HepG2 (cell line): ENCODE data around the gene MPST. TPM values are rescaled to one million over a fixed set of nuclear protein-coding genes. Genes with fewer than 3 reads are reported as not detected.

ENCODE experiments used
- AHR ChIP-seq: IDR thresholded peaks from 2 replicates; pipeline ENCODE4 v1.6.1; 2018; ENCODE audit warnings: missing genetic modification reagents, missing compliant biosample characterization
- ELF1 ChIP-seq: sonication (generic); formaldehyde crosslinking; IDR thresholded peaks from 2 replicates; pipeline ENCODE4 v1.4.0; 2020; ENCODE audit warnings: missing genetic modification reagents
- ETS1 ChIP-seq: sonication (generic); formaldehyde crosslinking; IDR thresholded peaks from 2 replicates; pipeline ENCODE4 v1.4.0; 2020; ENCODE audit warnings: missing genetic modification reagents
- FOXM1 ChIP-seq: sonication (generic); formaldehyde crosslinking; IDR thresholded peaks from 2 replicates; pipeline ENCODE4 v1.5.0; 2020; ENCODE audit warnings: missing genetic modification reagents
- HMGXB3 ChIP-seq: sonication (generic); formaldehyde crosslinking; IDR thresholded peaks from 2 replicates; pipeline ENCODE4 v1.4.0; 2020; ENCODE audit warnings: missing genetic modification reagents, borderline replicate concordance
- HNF4G ChIP-seq, 2 experiments: sonication (generic) in 1 of 2; formaldehyde crosslinking in 1 of 2; IDR thresholded peaks; 2 replicates each; pipeline versions ENCODE4 v1.4.0 to v1.6.1; 2011 to 2020; ENCODE audit warnings: borderline replicate concordance in 2 of 2, low read depth in 2 of 2, mild to moderate bottlenecking in 2 of 2, low read length in 1 of 2, missing genetic modification reagents in 1 of 2, moderate library complexity in 1 of 2
- HOXA5 ChIP-seq: sonication (generic); formaldehyde crosslinking; IDR thresholded peaks from 2 replicates; pipeline ENCODE4 v1.4.0; 2020; ENCODE audit warnings: missing genetic modification reagents
- KDM3A ChIP-seq: IDR thresholded peaks from 2 replicates; pipeline ENCODE4 v1.6.1; 2018; ENCODE audit warnings: low read depth, missing compliant biosample characterization
- KDM6A ChIP-seq: IDR thresholded peaks from 2 replicates; pipeline ENCODE4 v1.6.1; 2016; ENCODE audit warnings: low read depth
- NFKB2 ChIP-seq: sonication (generic); formaldehyde crosslinking; IDR thresholded peaks from 2 replicates; pipeline ENCODE4 v1.4.0; 2020; ENCODE audit warnings: missing genetic modification reagents, borderline replicate concordance
- SKIL ChIP-seq: sonication (generic); formaldehyde crosslinking; IDR thresholded peaks from 2 replicates; pipeline ENCODE4 v1.8.0; 2022; ENCODE audit warnings: missing genetic modification reagents, mild to moderate bottlenecking, moderate library complexity, borderline replicate concordance
- SUZ12 ChIP-seq: fragments of 150-350 bp; IDR thresholded peaks from 2 replicates; pipeline ENCODE4 v1.6.1; 2014; ENCODE audit warnings: low read depth, low read length
- TEAD3 ChIP-seq: optimal IDR thresholded peaks from 2 replicates; pipeline ENCODE3; 2016; ENCODE audit warnings: borderline replicate concordance
- TP53 ChIP-seq: sonication (generic); formaldehyde crosslinking; conservative IDR thresholded peaks from 2 replicates; pipeline ENCODE4 v1.4.0; 2020; ENCODE audit warnings: missing genetic modification reagents
- TSC22D2 ChIP-seq: sonication (generic); formaldehyde crosslinking; IDR thresholded peaks from 2 replicates; pipeline ENCODE4 v1.5.1; 2020; ENCODE audit warnings: missing genetic modification reagents, mild to moderate bottlenecking, borderline replicate concordance
- ZNF138 ChIP-seq: sonication (generic); formaldehyde crosslinking; IDR thresholded peaks from 2 replicates; pipeline ENCODE4 v1.5.0; 2020; ENCODE audit warnings: mild to moderate bottlenecking, low read depth, missing genetic modification reagents
- ZNF335 ChIP-seq: sonication (generic); formaldehyde crosslinking; IDR thresholded peaks from 2 replicates; pipeline ENCODE4 v1.4.0; 2020; ENCODE audit warnings: missing genetic modification reagents
- ZNF337 ChIP-seq: sonication (generic); formaldehyde crosslinking; IDR thresholded peaks from 2 replicates; pipeline ENCODE4 v1.5.1; 2020; ENCODE audit warnings: missing genetic modification reagents, low read depth, mild to moderate bottlenecking, borderline replicate concordance
- ZNF441 ChIP-seq: sonication (generic); formaldehyde crosslinking; IDR thresholded peaks from 2 replicates; pipeline ENCODE4 v1.7.0; 2021; ENCODE audit warnings: missing genetic modification reagents, borderline replicate concordance
- ZNF563 ChIP-seq: sonication (generic); formaldehyde crosslinking; IDR thresholded peaks from 2 replicates; pipeline ENCODE4 v1.8.0; 2022; ENCODE audit warnings: mild to moderate bottlenecking, moderate library complexity, missing genetic modification reagents
- ZNF713 ChIP-seq: sonication (generic); formaldehyde crosslinking; IDR thresholded peaks from 2 replicates; pipeline ENCODE4 v1.4.0; 2020; ENCODE audit warnings: mild to moderate bottlenecking, missing genetic modification reagents
- polyA plus RNA-seq, 8 experiments: library from polyadenylated mRNA; depleted of rRNA in 3 of 8; stranded (reverse) in 7 of 8; unstranded in 1 of 8; fragments of >200 nt; fragmentation: Illumina TruSeq in 4 of 8; extraction: Trizol in 4 of 8; gene quantifications; 2 replicates each; pipeline versions ENCODE4 v1.2.1 to v1.2.3, GENCODE V29; 2011 to 2016; ENCODE audit warnings: low read depth in 4 of 8, missing spikeins in 1 of 8, mixed read lengths in 1 of 8; ENCODE audit not compliant: insufficient read depth in 1 of 8
- total RNA-seq, 5 experiments: library from RNA; depleted of rRNA; stranded (reverse); fragments of >200 nt; fragmentation: Illumina TruSeq; extraction: Trizol; gene quantifications; 2 replicates each; pipeline ENCODE4 v1.2.3, GENCODE V29; 2016; ENCODE audit warnings: low read depth in 1 of 5

The MPST gene
- total and polyA plus RNA-seq, 2 of the 13 experiments (the other 11 are each of a cell fraction or from before 2014, with no cell fraction given) = 133 to 141 TPM

- TF ChIP-seq KDM3A (CRISPR knock-in tag) (peak; percentile 35; the same call in 1 of the 2 replicates), ETS1 (CRISPR knock-in tag) (no peak), AHR (0 out of 2 replicates have a peak, but pooled peaks have one; percentile 18), ZNF138 (0 out of 2 replicates have a peak, but pooled peaks have one; percentile 55), ZNF441 (CRISPR knock-in tag) (0 out of 2 replicates have a peak, but pooled peaks have one; percentile 30), TEAD3 (peak; percentile 7), TP53 (CRISPR knock-in tag) (no peak), ZNF337 (CRISPR knock-in tag) (no peak), SUZ12 (no peak), NFKB2 (CRISPR knock-in tag) (0 out of 2 replicates have a peak, but pooled peaks have one; percentile 5), HNF4G (IDR thresholded peaks at IDR 0.05; ENCODE audit: borderline replicate concordance, low read depth, low read length) (no peak), HNF4G (CRISPR knock-in tag; IDR thresholded peaks at IDR 0.05; ENCODE audit: borderline replicate concordance, low read depth) (peak; percentile 23; the same call in 1 of the 2 replicates), SKIL (CRISPR knock-in tag) (no peak), KDM6A (CRISPR knock-in tag) (no peak), ELF1 (CRISPR knock-in tag) (peak; percentile 45; the same call in 1 of the 2 replicates), FOXM1 (CRISPR knock-in tag) (no peak), HMGXB3 (CRISPR knock-in tag) (no peak), HOXA5 (CRISPR knock-in tag) (no peak), ZNF335 (CRISPR knock-in tag) (no peak), ZNF563 (CRISPR knock-in tag) (0 out of 2 replicates have a peak, but pooled peaks have one; percentile 2), TSC22D2 (CRISPR knock-in tag) (no peak), ZNF713 (CRISPR knock-in tag) (0 out of 2 replicates have a peak, but pooled peaks have one; percentile 22)
Measured at GRCh38 chr22:37018086-37018814, 1.3 kb upstream of the MPST start (continued).
